HepG2 (cell line): ENCODE results near the gene C1orf116. TPM values are rescaled to one million over a fixed set of nuclear protein-coding genes. Genes with fewer than 3 reads are reported as not detected.

ENCODE experiments used
- ATAC-seq: fragments of 200-7000 bp; cut with Tn5 transposase; 3 replicates; pipeline ENCODE4 v1.9.1; 2020; ENCODE audit warnings: mild to moderate bottlenecking, moderate library complexity
- BruUV-seq: library from RNA; stranded (reverse); fragments of 400-500 nt; replicated peaks from 2 replicates; lab custom pipeline; 2021; lab: Mats Ljungman, UMichigan
- CTCF ChIA-PET: fragments of 300-600 bp; formaldehyde crosslinking; extraction: SDS; loops from one replicate; lab custom pipeline; 2021; ENCODE audit warnings: low total read pairs, inconsistent platforms, low intra/inter-chr PET ratio; lab: Yijun Ruan, JAX
- POLR2A ChIA-PET: fragments of 350-600 bp; sonication (Branson Sonifier 250); formaldehyde crosslinking; loops from one replicate; lab custom pipeline; 2020; ENCODE audit warnings: antibody characterized with exemption, inconsistent platforms; lab: Yijun Ruan, JAX
- DNase-seq: peaks from one replicate; pipeline ENCODE4 v3.0.0-alpha.2; 2015; ENCODE audit warnings: low spot score
- FAIRE-seq: peaks from 3 replicates; lab custom pipeline; 2011; peaks lifted over from hg19 to GRCh38; lab: Jason Lieb, UNC
- H2AFZ ChIP-seq: one replicate; pipeline ENCODE4 v1.6.1; 2011; ENCODE audit warnings: low read length, inconsistent platforms
- H3K27ac ChIP-seq: fragments of 300-600 bp; 3 replicates; pipeline ENCODE4 v1.8.0; 2011; ENCODE audit warnings: mixed run types, mild to moderate bottlenecking, mixed read lengths, low read length, inconsistent platforms; ENCODE audit not compliant: insufficient read depth; ENCODE audit errors: extremely low read length
- H3K27me3 ChIP-seq, 2 experiments: fragments of 200-600 bp in 1 of 2; 2 replicates in 1 of 2; 3 replicates in 1 of 2; pipeline versions ENCODE4 v1.6.0 to v1.8.0; 2011; ENCODE audit warnings: low read length in 2 of 2, mild to moderate bottlenecking in 2 of 2, moderate library complexity in 2 of 2, inconsistent platforms in 1 of 2; ENCODE audit not compliant: insufficient read depth in 2 of 2, control insufficient read depth in 1 of 2
- H3K36me3 ChIP-seq, 2 experiments: fragments of 200-600 bp in 1 of 2; replicated peaks in 1 of 2; 2 replicates in 1 of 2; 3 replicates in 1 of 2; pipeline versions ENCODE4 v1.5.1 to v1.8.0; 2011; ENCODE audit warnings: low read length in 2 of 2, inconsistent platforms in 1 of 2; ENCODE audit not compliant: insufficient read depth in 2 of 2, control insufficient read depth in 1 of 2
- H3K4me1 ChIP-seq: 2 replicates; pipeline ENCODE4 v1.5.1; 2012; ENCODE audit warnings: low read length, inconsistent platforms; ENCODE audit not compliant: insufficient read depth
- H3K4me2 ChIP-seq: 2 replicates; pipeline ENCODE4 v1.6.0; 2011; ENCODE audit warnings: low read depth, low read length, inconsistent platforms
- H3K4me3 ChIP-seq, 3 experiments: fragments of 200-600 bp in 1 of 3; sonication (generic), shearing (Covaris generic) in 1 of 3; replicated peaks in 1 of 3; 2 replicates each; pipeline ENCODE4 v1.5.1; 2011 to 2016; ENCODE audit warnings: low read length in 3 of 3, inconsistent platforms in 2 of 3, low read depth in 2 of 3, mild to moderate bottlenecking in 2 of 3, control low read depth in 1 of 3, mixed read lengths in 1 of 3; ENCODE audit not compliant: insufficient read depth in 1 of 3
- H3K79me2 ChIP-seq: one replicate; pipeline ENCODE4 v1.6.1; 2011; ENCODE audit warnings: low read length, inconsistent platforms; ENCODE audit not compliant: insufficient read depth
- H3K9ac ChIP-seq: 2 replicates; pipeline ENCODE4 v1.6.0; 2011; ENCODE audit warnings: mild to moderate bottlenecking, low read depth, low read length, inconsistent platforms; ENCODE audit not compliant: insufficient read depth
- H3K9me3 ChIP-seq: 2 replicates; pipeline ENCODE4 v1.5.1; 2012; ENCODE audit warnings: mild to moderate bottlenecking, low read length
- H4K20me1 ChIP-seq: 2 replicates; pipeline ENCODE4 v1.6.0; 2011; ENCODE audit warnings: inconsistent platforms, mild to moderate bottlenecking, low read length, moderate library complexity; ENCODE audit not compliant: insufficient read depth
- EZH2 ChIP-seq: conservative IDR thresholded peaks from 2 replicates; pipeline ENCODE4 v1.6.1; 2012; ENCODE audit warnings: mild to moderate bottlenecking, low read depth, low read length, moderate library complexity
- FOXO1 ChIP-seq: sonication (generic); formaldehyde crosslinking; IDR thresholded peaks from 2 replicates; pipeline ENCODE4 v1.4.0; 2020; ENCODE audit warnings: missing genetic modification reagents
- HNF4A ChIP-seq: sonication (generic); formaldehyde crosslinking; IDR thresholded peaks from 2 replicates; pipeline ENCODE4 v1.4.0; 2020; ENCODE audit warnings: missing genetic modification reagents
- HOXA3 ChIP-seq: sonication (generic); formaldehyde crosslinking; IDR thresholded peaks from 2 replicates; pipeline ENCODE4 v1.5.0; 2020; ENCODE audit warnings: missing genetic modification reagents
- KDM1A ChIP-seq: IDR thresholded peaks from 2 replicates; pipeline ENCODE4 v1.6.1; 2016; ENCODE audit warnings: missing compliant biosample characterization
- KIAA2018 ChIP-seq: sonication (generic); formaldehyde crosslinking; IDR thresholded peaks from 2 replicates; pipeline ENCODE4 v1.5.0; 2020; ENCODE audit warnings: mild to moderate bottlenecking, missing genetic modification reagents, borderline replicate concordance
- PAF1 ChIP-seq: IDR thresholded peaks from 2 replicates; pipeline ENCODE4 v1.6.1; 2016; ENCODE audit warnings: missing genetic modification reagents, missing compliant biosample characterization
- ZBTB39 ChIP-seq: sonication (generic); formaldehyde crosslinking; IDR thresholded peaks from 2 replicates; pipeline ENCODE4 v1.5.0; 2020; ENCODE audit warnings: missing genetic modification reagents
- ZKSCAN1 ChIP-seq: fragments of 150-350 bp; IDR thresholded peaks from 2 replicates; pipeline ENCODE4 v1.6.1; 2014; ENCODE audit warnings: low read length
- ZNF251 ChIP-seq: sonication (generic); formaldehyde crosslinking; IDR thresholded peaks from 2 replicates; pipeline ENCODE4 v1.9.0; 2021; ENCODE audit warnings: mild to moderate bottlenecking, missing genetic modification reagents
- ZNF281 ChIP-seq: sonication (generic); formaldehyde crosslinking; IDR thresholded peaks from 2 replicates; pipeline ENCODE4 v1.4.0; 2020; ENCODE audit warnings: missing genetic modification reagents, borderline replicate concordance
- ZNF740 ChIP-seq: sonication (generic); formaldehyde crosslinking; IDR thresholded peaks from 2 replicates; pipeline ENCODE4 v1.4.0; 2020; ENCODE audit warnings: missing genetic modification reagents
- WGBS: methylation state at CpG from one replicate; pipeline ENCODE4 v1.1.6; 2017; ENCODE audit warnings: low lambda C conversion rate; 5-methylcytosine and 5-hydroxymethylcytosine counted together
- in situ Hi-C: cut with HindIII; loops from 2 replicates; pipeline ENCODE4 v1.10.0; 2017; ENCODE audit warnings: low pct_unique_long_range_greater_than_20kb; ENCODE audit not compliant: extremely low pct_ligation_motif_present
- intact Hi-C: fragments of 100-400 bp; cut with micrococcal nuclease; formaldehyde crosslinking; loops from one replicate; pipeline ENCODE4 v1.10.0; 2022; ENCODE audit not compliant: unreplicated experiment
- polyA plus RNA-seq, 8 experiments: library from polyadenylated mRNA; depleted of rRNA in 3 of 8; stranded (reverse) in 7 of 8; unstranded in 1 of 8; fragments of >200 nt; fragmentation: Illumina TruSeq in 4 of 8; extraction: Trizol in 4 of 8; gene quantifications; 2 replicates each; pipeline versions ENCODE4 v1.2.1 to v1.2.3, GENCODE V29; 2011 to 2016; ENCODE audit warnings: low read depth in 4 of 8, missing spikeins in 1 of 8, mixed read lengths in 1 of 8; ENCODE audit not compliant: insufficient read depth in 1 of 8
- total RNA-seq, 5 experiments: library from RNA; depleted of rRNA; stranded (reverse); fragments of >200 nt; fragmentation: Illumina TruSeq; extraction: Trizol; gene quantifications; 2 replicates each; pipeline ENCODE4 v1.2.3, GENCODE V29; 2016; ENCODE audit warnings: low read depth in 1 of 5

Gene C1orf116
- total and polyA plus RNA-seq, 2 of the 13 experiments (the other 11 are each of a cell fraction or from before 2014, with no cell fraction given): 0.51 to 0.95 TPM

GRCh38 chr1:206986885-206987284 is 45.7 kb downstream of the C1orf116 start:
- in situ Hi-C loops: loop anchor here (10.0 kb wide), 1 partner anchor 252 kb away; no protein-coding TSS in a partner anchor
- no peak for TF ChIP-seq KIAA2018 (CRISPR knock-in tag)
- TF ChIP-seq FOXO1 (CRISPR knock-in tag): no peak
- TF ChIP-seq PAF1 (CRISPR knock-in tag): no peak
- no peak for TF ChIP-seq HOXA3
- no peak for TF ChIP-seq ZBTB39 (CRISPR knock-in tag)
- no peak for TF ChIP-seq ZNF281 (CRISPR knock-in tag)
- TF ChIP-seq EZH2: no peak
- no peak for TF ChIP-seq KDM1A (CRISPR knock-in tag)
- TF ChIP-seq ZKSCAN1: no peak
- no peak for TF ChIP-seq HNF4A (CRISPR knock-in tag)
- no peak for TF ChIP-seq ZNF251 (CRISPR knock-in tag)
- no peak for TF ChIP-seq ZNF740 (CRISPR knock-in tag)

More at GRCh38 chr1:206986885-206987284, 45.7 kb downstream of the C1orf116 start:
- 0% methylated on average over 3 of the region's 3 CpGs for WGBS
- POLR2A ChIA-PET: no interaction called here
- no peak overlapping the region for H3K4me3 ChIP-seq
- no peak overlapping the region for H2AFZ ChIP-seq
- no peak overlapping the region for H3K27ac ChIP-seq
- DNase-seq: no peak
- no peak for ATAC-seq
- no peak for FAIRE-seq
- no peaks in the 10 kb centered on the region for H3K36me3 ChIP-seq
- H4K20me1 ChIP-seq: no peaks in the 10 kb centered on the region
- intact Hi-C loops: no loop called here
- BruUV-seq: no TSS peak
- no peaks in the 10 kb centered on the region for H3K9me3 ChIP-seq
- H3K79me2 ChIP-seq: no peaks in the 10 kb centered on the region
- peaks cover 3 to 32% of the 10 kb centered on the region in 2 experiments; a peak in 3 of 5 replicates for H3K27me3 ChIP-seq
- H3K4me1 ChIP-seq: no peaks in the 10 kb centered on the region
- CTCF ChIA-PET: no interaction called here
- H3K4me2 ChIP-seq: no peak overlapping the region
- H3K9ac ChIP-seq: no peak overlapping the region
